Measurements from ENCODE around the gene TMEM165. TPM values are rescaled to one million over a fixed set of nuclear protein-coding genes. Genes with fewer than 3 reads are reported as not detected.
A peak's percentile ranks its signal among the peaks of the same experiment; 100 is the strongest.

The TMEM165 gene
- total and polyA plus RNA-seq, 2 of the 4 experiments (the other 2 are of a cell fraction), result 49.6 to 83.0 TPM

GRCh38 chr4:55397126-55397436 is 1.3 kb downstream of the TMEM165 start:
- H3K36me3 ChIP-seq (ENCODE audit: control insufficient read depth, insufficient read depth, low read length), result peaks cover 9% of the 10 kb centered on the region
- BruUV-seq (replicated peaks), result no TSS peak
- ChIA-PET CTCF (no interaction called here), POLR2A (ENCODE audit: unreplicated experiment) (no interaction called here)
- H2AK9ac ChIP-seq (replicated peaks; ENCODE audit: low read depth, low read length, poor library complexity), result peak overlapping the region; percentile 93
- H3K4me1 ChIP-seq (ENCODE audit: control insufficient read depth, insufficient read depth, low read length), result peaks cover 7% of the 10 kb centered on the region
- H4K91ac ChIP-seq (ENCODE audit: insufficient read depth, low read depth, low read length), result peak overlapping the region; percentile 54
- peak overlapping the region; percentile 3; the same call in 1 of the 3 replicates for H2BK15ac ChIP-seq (ENCODE audit: low read depth, low read length)
- H3K23ac ChIP-seq (ENCODE audit: low read depth, low read length), result peak overlapping the region; percentile 99
- peak overlapping the region; percentile 78 for H3K4ac ChIP-seq (ENCODE audit: low read depth, low read length)
- peak overlapping the region; percentile 99 for H3K4me3 ChIP-seq (ENCODE audit: insufficient read depth, low read depth, low read length)
- H3K4me2 ChIP-seq (ENCODE audit: low read depth, low read length), result peak overlapping the region; percentile 91
- no peak overlapping the region for H2BK20ac ChIP-seq (ENCODE audit: low read depth, low read length)
- ATAC-seq (ENCODE audit: low read depth) (no peak), DNase-seq (no peak)
- H2BK5ac ChIP-seq (ENCODE audit: low read depth, low read length, poor library complexity, severe bottlenecking), result peak overlapping the region; percentile 95
- peak overlapping the region; percentile 1 for H2AFZ ChIP-seq (replicated peaks; ENCODE audit: low read length, poor library complexity)
- peak overlapping the region; percentile 90 for H3K14ac ChIP-seq (replicated peaks; ENCODE audit: low read depth, low read length)
- dilution Hi-C loops (cut with HindIII; ENCODE audit: low sequenced_read_pairs, unreplicated experiment) (no loop called here), in situ Hi-C loops (cut with MboI; ENCODE audit: low sequenced_read_pairs) (no loop called here), intact Hi-C loops (cut with micrococcal nuclease) (loop anchor here (1.0 kb wide), 1 partner anchor 149 kb away; the partner anchor contains the start of gene CLOCK)
- peak overlapping the region; percentile 99 for H3K27ac ChIP-seq (ENCODE audit: insufficient read depth, low read length)
- H3K56ac ChIP-seq (ENCODE audit: extremely low read depth, insufficient read depth, low read length), result peak overlapping the region; percentile 92
- no peaks in the 10 kb centered on the region for H3K9me3 ChIP-seq (ENCODE audit: control insufficient read depth, insufficient read depth, low read length)
- peaks cover 3% of the 10 kb centered on the region; the same call in 1 of the 2 replicates for H3K9me1 ChIP-seq (ENCODE audit: insufficient read depth, low read length)
- peak overlapping the region; percentile 59 for H2AK5ac ChIP-seq (ENCODE audit: low read depth, low read length)
- H4K8ac ChIP-seq (ENCODE audit: low read depth in 2 of 2, low read length in 2 of 2), result peak overlapping the region; percentile 59 to 66
- peaks cover 2 to 7% of the 10 kb centered on the region in 2 experiments; a peak in 2 of 4 replicates for H3K79me1 ChIP-seq (ENCODE audit: low read depth in 1 of 2, low read length in 2 of 2)
- peak overlapping the region; percentile 99 for H3K9ac ChIP-seq (ENCODE audit: low read depth, low read length)
- H4K20me1 ChIP-seq (ENCODE audit: insufficient read depth, low read length), result peaks cover 52% of the 10 kb centered on the region
- no peaks in the 10 kb centered on the region for H3K27me3 ChIP-seq (ENCODE audit: control insufficient read depth, insufficient read depth, low read length)
- H4K5ac ChIP-seq (ENCODE audit: low read depth, low read length), result peak overlapping the region; percentile 79
- no peak for TF ChIP-seq POLR2A (IDR thresholded peaks at IDR 0.05; ENCODE audit: low read depth, low read length)
- no peak for TF ChIP-seq BHLHE40 (IDR thresholded peaks at IDR 0.05; ENCODE audit: low read depth, low read length)
- no peak for TF ChIP-seq NFE2L2 (IDR thresholded peaks at IDR 0.05; ENCODE audit: low read depth, low read length)
- peak overlapping the region; percentile 95 for H3K18ac ChIP-seq (ENCODE audit: low read depth, low read length)
- peak overlapping the region; percentile 62; the same call in 1 of the 2 replicates for H2BK120ac ChIP-seq (ENCODE audit: low read depth, low read length)
- WGBS, 2 experiments (ENCODE audit: extremely low coverage in 2 of 2, insufficient read length in 1 of 2), result 25% methylated on average over 1 of the region's 7 CpGs; no CpG with 5 or more reads in 1 of the 2 experiments
